IMR-90 (cell line): ENCODE data around the gene RENBP. TPM values are rescaled to one million over a fixed set of nuclear protein-coding genes. Genes with fewer than 3 reads are reported as not detected.

Source experiments
- ATAC-seq: fragments of 200-7000 bp; cut with Tn5 transposase; 2 replicates; pipeline ENCODE4 v1.9.1; 2020; ENCODE audit warnings: low read depth, mild to moderate bottlenecking, moderate library complexity
- BruUV-seq: library from RNA; stranded (reverse); fragments of 400-500 nt; replicated peaks from 2 replicates; lab custom pipeline; 2021; lab: Mats Ljungman, UMichigan
- CTCF ChIA-PET: fragments of 300-600 bp; formaldehyde crosslinking; extraction: SDS; loops from one replicate; lab custom pipeline; 2021; ENCODE audit warnings: antibody characterized with exemption; lab: Yijun Ruan, JAX
- POLR2A ChIA-PET: fragments of 300-600 bp; sonication (Branson Sonifier 250); formaldehyde crosslinking; loops from one replicate; lab custom pipeline; 2022; ENCODE audit warnings: antibody characterized with exemption; ENCODE audit not compliant: unreplicated experiment; lab: Charles Lee
- DNase-seq: peaks from one replicate; pipeline ENCODE4 v3.0.0; 2013
- H2AFZ ChIP-seq: replicated peaks from 2 replicates; pipeline ENCODE3; 2013; ENCODE audit warnings: low read length, mild to moderate bottlenecking; ENCODE audit not compliant: poor library complexity
- H2AK5ac ChIP-seq: 2 replicates; pipeline ENCODE4 v1.6.1; 2013; ENCODE audit warnings: low read depth, low read length, inconsistent platforms
- H2AK9ac ChIP-seq: replicated peaks from 2 replicates; pipeline ENCODE3; 2013; ENCODE audit warnings: mild to moderate bottlenecking, low read depth, low read length, moderate library complexity; ENCODE audit not compliant: poor library complexity
- H2BK120ac ChIP-seq: 2 replicates; pipeline ENCODE4 v1.6.1; 2013; ENCODE audit warnings: low read depth, low read length, inconsistent platforms
- H2BK15ac ChIP-seq: 3 replicates; pipeline ENCODE4 v1.6.1; 2013; ENCODE audit warnings: low read depth, low read length, inconsistent platforms
- H2BK20ac ChIP-seq: 2 replicates; pipeline ENCODE4 v1.6.1; 2013; ENCODE audit warnings: low read depth, mild to moderate bottlenecking, inconsistent platforms, low read length, moderate library complexity
- H2BK5ac ChIP-seq: 2 replicates; pipeline ENCODE4 v1.6.1; 2013; ENCODE audit warnings: mild to moderate bottlenecking, low read depth, low read length, inconsistent platforms; ENCODE audit not compliant: poor library complexity, severe bottlenecking
- H3K14ac ChIP-seq: replicated peaks from 2 replicates; pipeline ENCODE4 v1.6.1; 2013; ENCODE audit warnings: low read depth, low read length, inconsistent platforms
- H3K18ac ChIP-seq: 2 replicates; pipeline ENCODE4 v1.6.1; 2013; ENCODE audit warnings: low read depth, low read length, control low read depth
- H3K23ac ChIP-seq: 2 replicates; pipeline ENCODE4 v1.6.1; 2013; ENCODE audit warnings: low read depth, low read length, inconsistent platforms
- H3K27ac ChIP-seq: 2 replicates; pipeline ENCODE4 v1.5.1; 2013; ENCODE audit warnings: mild to moderate bottlenecking, control low read depth, low read length; ENCODE audit not compliant: insufficient read depth
- H3K27me3 ChIP-seq: 2 replicates; pipeline ENCODE4 v1.6.1; 2013; ENCODE audit warnings: low read length; ENCODE audit not compliant: control insufficient read depth, insufficient read depth
- H3K36me3 ChIP-seq: 2 replicates; pipeline ENCODE4 v1.6.1; 2013; ENCODE audit warnings: low read length, mixed read lengths; ENCODE audit not compliant: control insufficient read depth, insufficient read depth
- H3K4ac ChIP-seq: 2 replicates; pipeline ENCODE4 v1.6.1; 2013; ENCODE audit warnings: low read depth, low read length, inconsistent platforms
- H3K4me1 ChIP-seq: 2 replicates; pipeline ENCODE4 v1.6.1; 2013; ENCODE audit warnings: low read length, mixed read lengths; ENCODE audit not compliant: control insufficient read depth, insufficient read depth
- H3K4me2 ChIP-seq: 2 replicates; pipeline ENCODE4 v1.6.1; 2013; ENCODE audit warnings: low read depth, mild to moderate bottlenecking, control low read depth, low read length, moderate library complexity
- H3K4me3 ChIP-seq: 2 replicates; pipeline ENCODE4 v1.5.1; 2013; ENCODE audit warnings: low read depth, mild to moderate bottlenecking, control low read depth, low read length, moderate library complexity; ENCODE audit not compliant: insufficient read depth
- H3K56ac ChIP-seq: 2 replicates; pipeline ENCODE4 v1.6.1; 2013; ENCODE audit warnings: low read length, inconsistent platforms; ENCODE audit not compliant: insufficient read depth; ENCODE audit errors: extremely low read depth
- H3K79me1 ChIP-seq, 2 experiments: 2 replicates each; pipeline ENCODE4 v1.6.1; 2013; ENCODE audit warnings: low read length in 2 of 2, inconsistent platforms in 1 of 2, low read depth in 1 of 2
- H3K9ac ChIP-seq: 2 replicates; pipeline ENCODE4 v1.6.1; 2013; ENCODE audit warnings: low read depth, low read length, control low read depth
- H3K9me1 ChIP-seq: 2 replicates; pipeline ENCODE4 v1.6.1; 2013; ENCODE audit warnings: low read length, inconsistent platforms; ENCODE audit not compliant: insufficient read depth
- H3K9me3 ChIP-seq: 2 replicates; pipeline ENCODE4 v1.6.1; 2013; ENCODE audit warnings: low read length; ENCODE audit not compliant: control insufficient read depth, insufficient read depth
- H4K20me1 ChIP-seq: 2 replicates; pipeline ENCODE4 v1.6.1; 2013; ENCODE audit warnings: low read length, inconsistent platforms; ENCODE audit not compliant: insufficient read depth
- H4K5ac ChIP-seq: 2 replicates; pipeline ENCODE4 v1.6.1; 2013; ENCODE audit warnings: mild to moderate bottlenecking, low read depth, low read length, control low read depth
- H4K8ac ChIP-seq, 2 experiments: 2 replicates each; pipeline ENCODE4 v1.6.1; 2013; ENCODE audit warnings: low read depth in 2 of 2, low read length in 2 of 2, control low read depth in 1 of 2, inconsistent platforms in 1 of 2
- H4K91ac ChIP-seq: 2 replicates; pipeline ENCODE4 v1.6.1; 2013; ENCODE audit warnings: low read depth, low read length, inconsistent platforms; ENCODE audit not compliant: insufficient read depth
- CEBPB ChIP-seq: IDR thresholded peaks from 2 replicates; pipeline ENCODE4 v1.6.1; 2012; ENCODE audit warnings: low read depth, low read length, improper control_type of control experiment
- FOS ChIP-seq: fragments of 150-350 bp; IDR thresholded peaks from 2 replicates; pipeline ENCODE4 v1.6.1; 2016; ENCODE audit warnings: low read depth, low read length
- MXI1 ChIP-seq: IDR thresholded peaks from 2 replicates; pipeline ENCODE4 v1.6.1; 2012; ENCODE audit warnings: low read depth, mild to moderate bottlenecking, low read length, moderate library complexity, borderline replicate concordance
- NFE2L2 ChIP-seq: fragments of 150-350 bp; IDR thresholded peaks from 2 replicates; pipeline ENCODE4 v1.6.1; 2016; ENCODE audit warnings: low read depth, mild to moderate bottlenecking, low read length
- WGBS, 2 experiments: methylation state at CpG; one replicate each; pipeline versions ENCODE4 v1.1.5 to v1.1.7; 2013; ENCODE audit warnings: missing lambda C conversion rate in 2 of 2; ENCODE audit not compliant: insufficient read length in 1 of 2; ENCODE audit errors: extremely low coverage in 2 of 2; 5-methylcytosine and 5-hydroxymethylcytosine counted together
- dilution Hi-C: fragments of 300-500 bp; cut with HindIII; formaldehyde crosslinking; loops from one replicate; pipeline ENCODE4 v1.14.3; 2018; ENCODE audit warnings: low sequenced_read_pairs; ENCODE audit not compliant: unreplicated experiment
- in situ Hi-C: fragments of 300-500 bp; cut with MboI; formaldehyde crosslinking; loops from 3 replicates; pipeline ENCODE4 v1.14.3; 2019; ENCODE audit warnings: low sequenced_read_pairs, inconsistent platforms, mixed read lengths
- intact Hi-C: fragments of 100-400 bp; cut with micrococcal nuclease; formaldehyde crosslinking; loops from 2 replicates; pipeline ENCODE4 v1.10.0; 2022
- polyA plus RNA-seq, 3 experiments: library from polyadenylated mRNA; depleted of rRNA; stranded (reverse); fragments of >200 nt; gene quantifications; 2 replicates each; pipeline ENCODE4 v1.2.3, GENCODE V29; 2012; ENCODE audit warnings: low replicate concordance in 1 of 3
- total RNA-seq: library from RNA; depleted of rRNA; stranded (reverse); fragments of >200 nt; gene quantifications from 2 replicates; pipeline ENCODE4 v1.2.3, GENCODE V29; 2012

The RENBP gene
- total and polyA plus RNA-seq, 2 of the 4 experiments (the other 2 are of a cell fraction) = 0.15 to 0.18 TPM

DNA sequence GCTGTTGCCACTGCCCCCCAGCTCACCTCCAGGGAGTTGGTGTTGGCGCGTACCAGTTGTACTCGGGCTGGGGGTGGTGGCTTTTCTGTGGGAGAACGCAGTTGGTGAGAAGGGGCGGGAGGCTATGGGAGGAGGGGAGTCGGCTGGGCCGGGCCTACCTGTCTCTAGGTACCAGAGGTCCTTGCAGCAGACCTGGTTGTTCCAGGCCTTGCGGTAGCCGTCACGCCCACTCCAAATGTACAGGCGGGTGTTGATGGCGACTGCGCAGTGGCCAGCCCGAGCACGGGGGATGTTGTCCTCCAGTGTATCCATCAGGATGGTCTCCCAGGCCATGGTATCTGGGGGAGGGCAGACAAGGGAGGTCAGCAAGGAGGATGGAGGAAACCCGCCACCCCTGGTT is 15.6 kb upstream of the RENBP start:
- in situ Hi-C loops = loop anchor here (10.0 kb wide), 1 partner anchor 195 kb away; the partner anchor contains the start of gene PLXNB3
- CTCF ChIA-PET = no interaction called here

More for the DNA sequence above, 15.6 kb upstream of the RENBP start:
- H3K4me2 ChIP-seq = no peak overlapping the region
- no peak overlapping the region for H3K4me3 ChIP-seq
- H2AK9ac ChIP-seq = no peak overlapping the region
- H3K27ac ChIP-seq = no peak overlapping the region
- no peak overlapping the region for H3K9ac ChIP-seq
- POLR2A ChIA-PET = no interaction called here
- H3K36me3 ChIP-seq = peaks cover 81% of the 10 kb centered on the region
- 80% methylated on average over 3 of the region's 16 CpGs; no CpG with 5 or more reads in 1 of the 2 experiments for WGBS, 2 experiments
- no peak overlapping the region for H2AK5ac ChIP-seq
- no peak overlapping the region for H3K18ac ChIP-seq
- H3K23ac ChIP-seq = no peak overlapping the region
- no peak overlapping the region for H2AFZ ChIP-seq
- ATAC-seq = no peak
- H2BK20ac ChIP-seq = no peak overlapping the region
- no peak overlapping the region for H2BK120ac ChIP-seq
- no peak overlapping the region for H3K4ac ChIP-seq
- no peak overlapping the region for H2BK15ac ChIP-seq
- no peak overlapping the region for H4K5ac ChIP-seq
- H3K14ac ChIP-seq = no peak overlapping the region
- no peaks in the 10 kb centered on the region for H3K27me3 ChIP-seq
- H3K9me3 ChIP-seq = no peaks in the 10 kb centered on the region
- TF ChIP-seq FOS (no peak), MXI1 (no peak), CEBPB (no peak), NFE2L2 (no peak)
- peaks cover 25% of the 10 kb centered on the region for H4K20me1 ChIP-seq
- H3K56ac ChIP-seq = no peak overlapping the region
- no peak overlapping the region for H2BK5ac ChIP-seq
- H3K4me1 ChIP-seq = no peaks in the 10 kb centered on the region
- H4K8ac ChIP-seq = no peak overlapping the region
- intact Hi-C loops = no loop called here
- H3K79me1 ChIP-seq = peaks cover 5 to 9% of the 10 kb centered on the region in 2 experiments
- no peak overlapping the region for H4K91ac ChIP-seq
- no peak for DNase-seq
- BruUV-seq = TSS peak; percentile 40
- no peaks in the 10 kb centered on the region for H3K9me1 ChIP-seq
- dilution Hi-C loops = no loop called here
